Vagina (tissue), 2 donors: ENCODE measurements around the gene TXN2. TPM values are rescaled to one million over a fixed set of nuclear protein-coding genes. Genes with fewer than 3 reads are reported as not detected.

Source experiments
- DNase-seq, 2 donors: peaks; one replicate each; pipeline ENCODE4 v3.0.0-alpha.2; 2017; ENCODE audit errors: extremely low spot score in 2 of 2
- H3K27ac ChIP-seq: fragments of 200-600 bp; sonication (generic); one replicate; pipeline ENCODE4 v1.5.1; 2019
- H3K27me3 ChIP-seq: fragments of 200-600 bp; sonication (generic); one replicate; pipeline ENCODE4 v1.5.1; 2019
- H3K36me3 ChIP-seq, 2 donors: fragments of 200-600 bp; sonication (generic); one replicate each; pipeline ENCODE4 v1.5.1; 2017 to 2019
- H3K4me1 ChIP-seq: fragments of 200-600 bp; sonication (generic); one replicate; pipeline ENCODE4 v1.5.1; 2019
- H3K4me3 ChIP-seq, 2 donors: fragments of 200-600 bp; sonication (generic); 1 replicate in 1 of 2; 2 replicates in 1 of 2; pipeline ENCODE4 v1.5.1; 2016 to 2019
- H3K9me3 ChIP-seq: fragments of 200-600 bp; sonication (generic); one replicate; pipeline ENCODE4 v1.5.1; 2019
- CTCF ChIP-seq, 3 experiments: fragments of 450-650 bp in 2 of 3; fragments of 200-600 bp in 1 of 3; sonication (generic) in 1 of 3; IDR thresholded peaks; one replicate each; pipeline ENCODE4 v1.5.1; 2017 to 2019; ENCODE audit warnings: antibody characterized with exemption in 3 of 3, mild to moderate bottlenecking in 2 of 3, moderate library complexity in 2 of 3
- POLR2A ChIP-seq, 2 donors: fragments of 450-650 bp; IDR thresholded peaks; one replicate each; pipeline ENCODE4 v1.6.1; 2017; ENCODE audit warnings: antibody characterized with exemption in 2 of 2, mild to moderate bottlenecking in 2 of 2, moderate library complexity in 2 of 2
- POLR2AphosphoS5 ChIP-seq, 2 donors: sonication (generic); formaldehyde crosslinking; IDR thresholded peaks; one replicate each; pipeline ENCODE4 v1.9.0; 2017; ENCODE audit warnings: antibody characterized with exemption in 2 of 2, mild to moderate bottlenecking in 2 of 2, low read depth in 1 of 2; ENCODE audit not compliant: insufficient read depth in 1 of 2
- intact Hi-C: fragments of 100-400 bp; cut with DNase I; formaldehyde crosslinking; loops from one replicate; pipeline ENCODE4 v1.15.1; 2023
- total RNA-seq: library from RNA; depleted of rRNA; stranded (reverse); fragments of >200 nt; gene quantifications from one replicate; pipeline ENCODE4 v1.2.3, GENCODE V29; 2016

The TXN2 gene
- total RNA-seq, 1 donor from 2014 or later: 46.9 TPM

GRCh38 chr22:36461665-36462649, 19.5 kb downstream of the TXN2 start:
- DNase-seq: no peak
- peaks cover 39% of the 10 kb centered on the region for H3K4me1 ChIP-seq
- intact Hi-C loops: no loop called here

GRCh38 chr22:36460202-36460601, 21.2 kb downstream of the TXN2 start:
- Histone ChIP-seq H3K27me3 (no peaks in the 10 kb centered on the region), H3K27ac (no peak overlapping the region), H3K4me1 (peaks cover 31% of the 10 kb centered on the region), H3K9me3 (no peaks in the 10 kb centered on the region), H3K4me3 (no peak overlapping the region), H3K36me3 (no peaks in the 10 kb centered on the region)
- no peak for TF ChIP-seq POLR2AphosphoS5 (IDR thresholded peaks at IDR 0.05; ENCODE audit: insufficient read depth in 1 of 2, low read depth in 1 of 2)
- TF ChIP-seq POLR2A (IDR thresholded peaks at IDR 0.05): no peak
- TF ChIP-seq CTCF (IDR thresholded peaks at IDR 0.05): no peak
- no peak for DNase-seq
- intact Hi-C loops: no loop called here

More at GRCh38 chr22:36461665-36462649, 19.5 kb downstream of the TXN2 start:
- H3K36me3 ChIP-seq: no peaks in the 10 kb centered on the region
- no peaks in the 10 kb centered on the region for H3K27me3 ChIP-seq
- no peak overlapping the region for H3K4me3 ChIP-seq
- no peaks in the 10 kb centered on the region for H3K9me3 ChIP-seq
- H3K27ac ChIP-seq: peak overlapping the region; percentile 85
- TF ChIP-seq POLR2AphosphoS5 (IDR thresholded peaks at IDR 0.05; ENCODE audit: insufficient read depth in 1 of 2, low read depth in 1 of 2) (peak in 1 of 2 donors; percentile 35), CTCF (IDR thresholded peaks at IDR 0.05) (no peak), POLR2A (IDR thresholded peaks at IDR 0.05) (no peak)

- DNase-seq: no peak
- H3K27ac ChIP-seq: peak overlapping the region; percentile 96
- H3K4me1 ChIP-seq: peaks cover 36% of the 10 kb centered on the region
- H3K4me3 ChIP-seq: no peak overlapping the region
- no peaks in the 10 kb centered on the region for H3K9me3 ChIP-seq
- H3K36me3 ChIP-seq: no peaks in the 10 kb centered on the region
- no peaks in the 10 kb centered on the region for H3K27me3 ChIP-seq
- TF ChIP-seq POLR2A (IDR thresholded peaks at IDR 0.05) (no peak), POLR2AphosphoS5 (IDR thresholded peaks at IDR 0.05; ENCODE audit: insufficient read depth in 1 of 2, low read depth in 1 of 2) (peak in 1 of 2 donors; percentile 64)
- intact Hi-C loops: loop anchor here (5.0 kb wide), 1 partner anchor 71 kb away; the partner anchor contains the start of gene MYH9
These were observed 23.6 kb downstream of the TXN2 start for GRCh38 chr22:36457688-36458450.

- H3K9me3 ChIP-seq: no peaks in the 10 kb centered on the region
- no peaks in the 10 kb centered on the region for H3K36me3 ChIP-seq
- intact Hi-C loops: loop anchor here (5.0 kb wide), 1 partner anchor 69 kb away; the partner anchor contains the start of gene MYH9
- H3K27me3 ChIP-seq: no peaks in the 10 kb centered on the region
- H3K4me1 ChIP-seq: peaks cover 47% of the 10 kb centered on the region
- peak overlapping the region; percentile 96 for H3K27ac ChIP-seq
- no peak overlapping the region for H3K4me3 ChIP-seq
- TF ChIP-seq POLR2AphosphoS5 (IDR thresholded peaks at IDR 0.05; ENCODE audit: insufficient read depth in 1 of 2, low read depth in 1 of 2) (no peak), POLR2A (IDR thresholded peaks at IDR 0.05) (no peak), CTCF (IDR thresholded peaks at IDR 0.05) (no peak)
- no peak for DNase-seq
These were observed 25.0 kb downstream of the TXN2 start for GRCh38 chr22:36456464-36456845.
